ENCODE data around the gene ITGAL.
A peak's percentile ranks its signal among the peaks of the same experiment; 100 is the strongest.

ITGAL gene

GRCh38 chr16:30438835-30439234 lies 33.7 kb upstream of the ITGAL start:
- TF ChIP-seq CTCF (IDR thresholded peaks at IDR 0.05): no peak

GRCh38 chr16:30439720-30440348 lies 32.7 kb upstream of the ITGAL start:
- TF ChIP-seq CTCF (IDR thresholded peaks at IDR 0.05): no peak

GRCh38 chr16:30443631-30444030 lies 28.9 kb upstream of the ITGAL start:
- TF ChIP-seq CTCF (IDR thresholded peaks at IDR 0.05): no peak

GRCh38 chr16:30444231-30445148 lies 28.1 kb upstream of the ITGAL start:
- no peak for TF ChIP-seq CTCF (IDR thresholded peaks at IDR 0.05)

GRCh38 chr16:30445149-30445407 lies 27.5 kb upstream of the ITGAL start:
- no peak for TF ChIP-seq CTCF (IDR thresholded peaks at IDR 0.05)

GRCh38 chr16:30445408-30446202 lies 26.9 kb upstream of the ITGAL start, which contains the start of gene SEPHS2:
Gene SEPHS2, minus strand, starts transcription at chr16:30445874. Its CDS starts 147 bp downstream, at chr16:30445727.
- TF ChIP-seq CTCF (IDR thresholded peaks at IDR 0.05): peak; percentile 54; the same call in 1 of the 2 replicates

GRCh38 chr16:30446203-30446595 lies 26.3 kb upstream of the ITGAL start:
- no peak for TF ChIP-seq CTCF (IDR thresholded peaks at IDR 0.05)

All from LNCAP (cell line).